Brain microvascular endothelial cell (primary cell): Measurements from ENCODE around the gene PHF11.

Experiments
- DNase-seq: peaks from one replicate; pipeline ENCODE4 v3.0.0-alpha.2; 2020
- H3K27ac ChIP-seq: fragments of 250-450 bp; sonication (Bioruptor Pico); 2 replicates; pipeline ENCODE4 v1.5.1; 2020; ENCODE audit warnings: mild to moderate bottlenecking, moderate library complexity
- H3K27me3 ChIP-seq: fragments of 250-450 bp; sonication (Bioruptor Pico); replicated peaks from 2 replicates; pipeline ENCODE4 v1.5.1; 2020; ENCODE audit warnings: mild to moderate bottlenecking
- H3K36me3 ChIP-seq: fragments of 250-450 bp; sonication (Bioruptor Pico); replicated peaks from 2 replicates; pipeline ENCODE4 v1.5.1; 2020; ENCODE audit warnings: mild to moderate bottlenecking
- H3K4me3 ChIP-seq: 2 replicates; pipeline ENCODE4 v1.5.1; 2011; ENCODE audit warnings: low read depth, mild to moderate bottlenecking, control low read depth, low read length, moderate library complexity
- in situ Hi-C: cut with HindIII; loops from 2 replicates; pipeline ENCODE4 v1.10.0; 2017; ENCODE audit warnings: low sequenced_read_pairs, low pct_ligation_motif_present
- TF ChIP-seq, protein P1 (sequence below): IDR thresholded peaks from 2 replicates; pipeline ENCODE4 v1.5.1; 2011; ENCODE audit warnings: low read depth, mild to moderate bottlenecking, moderate library complexity, low read length, control low read depth, inconsistent platforms; ENCODE audit errors: missing control alignments

Gene PHF11

DNA sequence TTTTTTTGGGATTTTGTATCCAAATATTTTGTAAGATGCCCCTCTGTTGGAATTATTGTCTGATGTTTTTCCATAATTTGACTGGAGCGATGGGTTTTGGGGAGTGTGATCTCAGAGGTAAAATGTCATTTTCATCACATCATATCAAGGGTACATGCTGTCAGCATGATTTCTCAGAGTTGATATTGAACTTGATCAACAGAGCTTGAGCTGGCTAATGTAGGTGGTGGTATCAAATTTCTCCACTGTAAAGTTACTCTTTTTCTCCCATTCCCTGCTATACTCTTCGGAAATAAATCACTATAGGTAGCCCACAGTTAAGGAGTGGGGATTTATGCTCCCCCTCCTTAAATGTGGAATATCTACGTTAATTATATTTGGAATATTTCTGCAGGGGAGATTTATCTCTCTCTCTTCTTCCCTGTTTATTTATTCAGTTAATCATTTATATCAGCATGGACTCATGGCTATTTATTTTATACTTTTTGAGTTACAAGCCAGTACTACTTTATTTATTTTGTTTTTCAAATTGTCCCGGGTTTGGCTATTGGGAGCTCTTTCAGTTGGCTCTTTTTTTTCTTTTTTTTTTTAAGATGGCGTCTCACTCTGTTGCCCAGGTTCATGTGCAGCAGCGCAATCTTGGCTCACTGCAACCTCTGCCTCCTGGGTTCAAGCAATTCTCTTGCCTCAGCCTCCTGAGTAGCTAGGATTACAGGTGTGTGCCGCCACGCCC lies 42.9 kb upstream of the PHF11 start:
- TF ChIP-seq, protein P1, sequence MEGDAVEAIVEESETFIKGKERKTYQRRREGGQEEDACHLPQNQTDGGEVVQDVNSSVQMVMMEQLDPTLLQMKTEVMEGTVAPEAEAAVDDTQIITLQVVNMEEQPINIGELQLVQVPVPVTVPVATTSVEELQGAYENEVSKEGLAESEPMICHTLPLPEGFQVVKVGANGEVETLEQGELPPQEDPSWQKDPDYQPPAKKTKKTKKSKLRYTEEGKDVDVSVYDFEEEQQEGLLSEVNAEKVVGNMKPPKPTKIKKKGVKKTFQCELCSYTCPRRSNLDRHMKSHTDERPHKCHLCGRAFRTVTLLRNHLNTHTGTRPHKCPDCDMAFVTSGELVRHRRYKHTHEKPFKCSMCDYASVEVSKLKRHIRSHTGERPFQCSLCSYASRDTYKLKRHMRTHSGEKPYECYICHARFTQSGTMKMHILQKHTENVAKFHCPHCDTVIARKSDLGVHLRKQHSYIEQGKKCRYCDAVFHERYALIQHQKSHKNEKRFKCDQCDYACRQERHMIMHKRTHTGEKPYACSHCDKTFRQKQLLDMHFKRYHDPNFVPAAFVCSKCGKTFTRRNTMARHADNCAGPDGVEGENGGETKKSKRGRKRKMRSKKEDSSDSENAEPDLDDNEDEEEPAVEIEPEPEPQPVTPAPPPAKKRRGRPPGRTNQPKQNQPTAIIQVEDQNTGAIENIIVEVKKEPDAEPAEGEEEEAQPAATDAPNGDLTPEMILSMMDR: no peak
- H3K36me3 ChIP-seq: no peaks in the 10 kb centered on the region
- H3K4me3 ChIP-seq: no peak overlapping the region
- DNase-seq: no peak
- in situ Hi-C loops: no loop called here
- no peaks in the 10 kb centered on the region for H3K27me3 ChIP-seq
- H3K27ac ChIP-seq: no peak overlapping the region

DNA sequence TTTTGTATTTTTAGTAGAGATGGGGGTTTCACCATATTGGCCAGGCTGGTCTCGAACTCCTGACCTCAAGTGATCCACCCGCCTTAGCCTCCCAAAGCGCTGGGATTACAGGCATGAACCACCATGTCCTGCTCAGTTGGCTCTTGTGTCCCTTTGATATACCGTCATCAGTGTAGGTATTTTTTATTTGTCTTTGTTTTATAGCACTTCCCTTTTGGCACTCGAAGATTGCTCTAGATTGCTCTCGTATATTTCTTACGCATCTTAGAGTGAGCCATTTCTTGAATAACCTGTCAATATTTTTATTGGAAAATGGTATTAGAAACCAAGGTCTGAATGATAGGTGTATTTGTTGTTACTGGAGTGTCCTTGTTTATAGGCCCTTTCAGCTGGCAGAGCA lies 42.3 kb upstream of the PHF11 start:
- Histone ChIP-seq H3K27me3 (no peaks in the 10 kb centered on the region), H3K27ac (no peak overlapping the region), H3K36me3 (no peaks in the 10 kb centered on the region), H3K4me3 (no peak overlapping the region)
- DNase-seq: no peak
- in situ Hi-C loops: no loop called here
- TF ChIP-seq, protein P1: no peak

DNA sequence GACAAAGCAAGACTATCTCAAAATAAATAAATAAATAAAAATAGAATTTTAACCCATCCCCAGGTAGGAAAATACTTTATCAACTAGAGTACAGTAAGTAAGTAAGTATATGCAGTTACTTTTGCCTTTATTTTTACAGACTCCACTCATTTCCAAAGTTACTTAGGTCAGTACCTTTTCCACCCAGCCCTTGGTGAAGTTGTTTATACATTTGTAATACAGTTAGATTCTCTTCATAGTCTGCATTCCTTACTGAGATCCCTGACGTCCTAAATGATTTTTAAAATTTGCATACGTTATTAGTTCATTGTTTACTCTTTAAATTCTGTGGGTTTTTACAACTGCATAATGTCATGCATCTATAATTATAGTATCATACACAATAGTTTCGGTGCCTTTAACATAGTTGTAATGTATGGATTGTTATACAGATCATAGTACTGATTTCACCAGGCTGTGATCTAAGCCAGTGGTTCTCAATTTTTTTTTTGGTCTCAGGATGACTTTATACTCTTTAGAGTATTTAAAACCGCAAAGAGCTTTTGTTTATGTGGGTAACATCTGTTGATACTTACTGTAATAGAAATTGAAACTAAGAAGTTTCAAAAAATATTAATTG lies 41.3 kb upstream of the PHF11 start:
- H3K4me3 ChIP-seq: no peak overlapping the region
- TF ChIP-seq, protein P1: no peak
- DNase-seq: no peak
- H3K36me3 ChIP-seq: no peaks in the 10 kb centered on the region
- no peaks in the 10 kb centered on the region for H3K27me3 ChIP-seq
- H3K27ac ChIP-seq: no peak overlapping the region
- in situ Hi-C loops: no loop called here

DNA sequence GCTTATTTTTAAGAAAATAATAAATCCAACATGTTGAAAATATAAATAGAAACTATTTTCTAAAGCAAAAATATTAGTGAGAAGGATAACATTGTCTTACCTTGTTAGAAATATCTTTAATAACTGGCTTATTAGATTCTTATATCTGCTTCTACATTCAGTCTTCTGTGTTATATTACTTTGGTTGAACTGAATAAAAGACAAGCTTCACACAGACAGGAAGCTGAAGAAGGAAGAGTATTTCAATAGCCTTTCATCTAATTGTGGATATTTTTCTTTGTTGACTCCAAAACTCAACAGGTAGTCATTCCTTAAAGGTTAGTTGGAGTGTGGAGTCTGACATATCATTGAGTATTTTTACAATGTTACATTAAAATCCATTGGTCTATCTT lies 40.8 kb upstream of the PHF11 start:
- no peaks in the 10 kb centered on the region for H3K36me3 ChIP-seq
- TF ChIP-seq, protein P1: no peak
- H3K27ac ChIP-seq: no peak overlapping the region
- no peak overlapping the region for H3K4me3 ChIP-seq
- no peaks in the 10 kb centered on the region for H3K27me3 ChIP-seq
- no peak for DNase-seq
- in situ Hi-C loops: no loop called here

DNA sequence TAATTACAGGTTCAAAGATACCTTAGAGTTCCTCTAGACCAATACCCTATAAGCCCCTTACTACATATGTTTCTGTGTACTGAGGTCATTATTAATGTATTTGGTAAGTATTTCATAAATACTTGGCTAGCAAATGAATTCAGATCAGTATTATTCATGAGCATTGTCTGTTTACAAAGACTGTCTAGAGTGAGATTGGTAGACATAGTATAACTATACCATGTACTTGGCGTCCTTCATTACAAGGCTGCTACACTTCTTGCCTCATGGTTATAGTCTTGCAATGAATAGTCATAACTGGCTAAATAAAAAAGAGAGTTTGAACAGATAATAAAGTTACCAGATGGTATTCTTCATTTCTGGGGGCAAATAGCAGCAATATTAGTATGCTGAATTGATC lies 39.6 kb upstream of the PHF11 start:
- no peak for DNase-seq
- H3K4me3 ChIP-seq: no peak overlapping the region
- H3K27me3 ChIP-seq: no peaks in the 10 kb centered on the region
- TF ChIP-seq, protein P1: no peak
- H3K27ac ChIP-seq: no peak overlapping the region
- in situ Hi-C loops: no loop called here
- no peaks in the 10 kb centered on the region for H3K36me3 ChIP-seq

DNA sequence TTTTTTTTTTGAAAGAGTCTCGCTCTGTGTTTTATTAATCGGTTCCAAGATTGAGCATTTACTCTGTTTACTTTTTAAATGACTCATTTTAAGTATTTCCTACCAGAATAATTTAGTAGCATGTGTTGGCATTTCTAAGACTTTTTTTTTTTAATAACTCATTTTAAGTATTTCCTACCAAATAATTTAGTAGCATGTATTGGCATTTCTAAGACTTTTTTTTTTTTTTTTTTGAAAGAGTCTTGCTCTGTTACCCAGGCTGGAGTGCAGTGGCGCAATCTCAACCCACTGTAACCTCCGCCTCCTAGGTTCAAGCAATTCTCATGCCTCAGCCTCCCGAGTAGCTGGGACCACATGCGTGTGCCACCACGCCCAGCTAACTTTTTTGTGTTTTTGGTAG lies 38.5 kb upstream of the PHF11 start:
- no peaks in the 10 kb centered on the region for H3K27me3 ChIP-seq
- in situ Hi-C loops: no loop called here
- TF ChIP-seq, protein P1: no peak
- H3K4me3 ChIP-seq: no peak overlapping the region
- no peak for DNase-seq
- H3K27ac ChIP-seq: no peak overlapping the region
- H3K36me3 ChIP-seq: no peaks in the 10 kb centered on the region
